DOHH2 (cell line): ENCODE measurements around the gene SULT2A1.
A peak's percentile ranks its signal among the peaks of the same experiment; 100 is the strongest.

Experiments
- H3F3A ChIP-seq: fragments of 200-600 bp; sonication (generic), shearing (Covaris generic); 2 replicates; pipeline ENCODE4 v1.6.0; 2016; ENCODE audit warnings: antibody characterized with exemption, mild to moderate bottlenecking; ENCODE audit not compliant: control insufficient read depth, insufficient read depth
- H3K27ac ChIP-seq: fragments of 200-600 bp; sonication (generic); 2 replicates; pipeline ENCODE4 v1.5.1; 2014; ENCODE audit warnings: low read depth, mild to moderate bottlenecking, low read length, moderate library complexity
- H3K27me3 ChIP-seq: fragments of 200-600 bp; sonication (generic); 2 replicates; pipeline ENCODE4 v1.6.1; 2014; ENCODE audit warnings: mild to moderate bottlenecking, low read length, mixed read lengths; ENCODE audit not compliant: control insufficient read depth
- H3K36me3 ChIP-seq: fragments of 200-600 bp; sonication (generic); 2 replicates; pipeline ENCODE4 v1.6.1; 2014; ENCODE audit warnings: mild to moderate bottlenecking, low read length, moderate library complexity, mixed read lengths; ENCODE audit not compliant: control insufficient read depth
- H3K4me1 ChIP-seq: fragments of 200-600 bp; sonication (generic); 2 replicates; pipeline ENCODE4 v1.6.1; 2014; ENCODE audit warnings: mild to moderate bottlenecking, low read length, mixed read lengths; ENCODE audit not compliant: control insufficient read depth
- H3K4me2 ChIP-seq: fragments of 200-600 bp; sonication (generic); 2 replicates; pipeline ENCODE4 v1.6.0; 2014; ENCODE audit warnings: mild to moderate bottlenecking, low read length, moderate library complexity
- H3K4me3 ChIP-seq: fragments of 200-600 bp; sonication (generic); 2 replicates; pipeline ENCODE4 v1.5.1; 2014; ENCODE audit warnings: mild to moderate bottlenecking, low read length, mixed read lengths
- H3K79me2 ChIP-seq: fragments of 200-600 bp; sonication (generic); 2 replicates; pipeline ENCODE4 v1.6.1; 2014; ENCODE audit warnings: mild to moderate bottlenecking, low read length, mixed read lengths; ENCODE audit not compliant: control insufficient read depth
- H3K9me2 ChIP-seq: fragments of 200-600 bp; sonication (generic); replicated peaks from 2 replicates; pipeline ENCODE4 v1.6.1; 2014; ENCODE audit warnings: mild to moderate bottlenecking, low read length, mixed read lengths; ENCODE audit not compliant: control insufficient read depth
- H3K9me3 ChIP-seq: fragments of 200-600 bp; sonication (generic); 2 replicates; pipeline ENCODE4 v1.6.1; 2014; ENCODE audit warnings: antibody characterized with exemption, low read length, mixed read lengths; ENCODE audit not compliant: control insufficient read depth, insufficient read depth
- H4K20me1 ChIP-seq: fragments of 200-600 bp; sonication (generic); 2 replicates; pipeline ENCODE4 v1.6.0; 2014; ENCODE audit warnings: low read depth, mild to moderate bottlenecking, antibody characterized with exemption, low read length, moderate library complexity; ENCODE audit not compliant: control insufficient read depth, insufficient read depth
- CTCF ChIP-seq: fragments of 200-600 bp; sonication (generic); IDR thresholded peaks from one replicate; pipeline ENCODE4 v1.5.1; 2014; ENCODE audit warnings: antibody characterized with exemption, mild to moderate bottlenecking, low read depth, low read length; ENCODE audit not compliant: poor library complexity, severe bottlenecking
- EZH2phosphoT487 ChIP-seq: fragments of 200-600 bp; sonication (generic); IDR thresholded peaks from 2 replicates; pipeline ENCODE4 v1.6.1; 2017; ENCODE audit warnings: borderline replicate concordance, mild to moderate bottlenecking, antibody characterized with exemption, low read length, moderate library complexity, mixed read lengths

SULT2A1 gene

GRCh38 chr19:47865166-47865565 lies 20.9 kb downstream of the SULT2A1 start:
- Histone ChIP-seq H4K20me1 (no peaks in the 10 kb centered on the region), H3K4me3 (no peak overlapping the region), H3K4me1 (no peaks in the 10 kb centered on the region), H3K27me3 (no peaks in the 10 kb centered on the region), H3K79me2 (no peaks in the 10 kb centered on the region), H3F3A (no peaks in the 10 kb centered on the region), H3K9me3 (no peaks in the 10 kb centered on the region), H3K36me3 (no peaks in the 10 kb centered on the region), H3K9me2 (no peaks in the 10 kb centered on the region), H3K27ac (no peak overlapping the region), H3K4me2 (no peak overlapping the region)
- TF ChIP-seq CTCF (no peak), EZH2phosphoT487 (no peak)

- no peak overlapping the region for H3K4me2 ChIP-seq
These were observed 22.6 kb downstream of the SULT2A1 start for GRCh38 chr19:47863514-47863936.

GRCh38 chr19:47861630-47862029 lies 24.5 kb downstream of the SULT2A1 start:
- H3K36me3 ChIP-seq = no peaks in the 10 kb centered on the region
- no peaks in the 10 kb centered on the region for H3K27me3 ChIP-seq
- TF ChIP-seq CTCF = no peak
- TF ChIP-seq EZH2phosphoT487 = no peak
- no peak overlapping the region for H3K4me3 ChIP-seq
- H3F3A ChIP-seq = no peaks in the 10 kb centered on the region
- no peaks in the 10 kb centered on the region for H3K9me2 ChIP-seq
- no peaks in the 10 kb centered on the region for H4K20me1 ChIP-seq
- no peaks in the 10 kb centered on the region for H3K9me3 ChIP-seq
- H3K27ac ChIP-seq = no peak overlapping the region
- H3K79me2 ChIP-seq = no peaks in the 10 kb centered on the region
- no peak overlapping the region for H3K4me2 ChIP-seq
- no peaks in the 10 kb centered on the region for H3K4me1 ChIP-seq

More at GRCh38 chr19:47863514-47863936, 22.6 kb downstream of the SULT2A1 start:
- no peaks in the 10 kb centered on the region for H3K9me3 ChIP-seq
- H3K27me3 ChIP-seq = no peaks in the 10 kb centered on the region
- no peaks in the 10 kb centered on the region for H3K36me3 ChIP-seq
- H3K4me3 ChIP-seq = no peak overlapping the region
- no peaks in the 10 kb centered on the region for H3K9me2 ChIP-seq
- TF ChIP-seq EZH2phosphoT487 (no peak), CTCF (peak; percentile 98)
- H3K4me1 ChIP-seq = no peaks in the 10 kb centered on the region
- H3F3A ChIP-seq = no peaks in the 10 kb centered on the region
- no peak overlapping the region for H3K27ac ChIP-seq
- H3K79me2 ChIP-seq = no peaks in the 10 kb centered on the region
- no peaks in the 10 kb centered on the region for H4K20me1 ChIP-seq
